ENCODE results near the gene TOX3.

The TOX3 gene

DNA sequence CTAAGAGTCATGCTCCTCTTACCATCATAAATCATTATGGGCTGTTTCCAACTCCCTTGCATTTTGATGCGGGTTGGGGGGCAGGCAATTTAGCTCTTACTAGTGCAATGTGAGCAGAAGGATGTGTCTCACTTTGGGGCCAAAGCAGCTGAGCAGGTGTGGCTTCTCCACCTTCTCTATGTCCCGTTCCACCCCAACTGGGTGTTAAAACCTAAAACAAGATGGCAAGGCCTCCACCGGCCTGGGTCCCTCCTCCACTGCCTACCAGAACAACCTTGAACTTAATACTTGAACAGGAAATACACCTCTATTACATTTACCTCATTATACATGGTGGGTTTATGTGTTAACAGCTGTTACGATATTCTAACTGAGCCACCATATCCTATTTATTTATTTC lies 52.8 kb downstream of the TOX3 start:
- DNase-seq (ENCODE audit: low spot score): no peak

DNA sequence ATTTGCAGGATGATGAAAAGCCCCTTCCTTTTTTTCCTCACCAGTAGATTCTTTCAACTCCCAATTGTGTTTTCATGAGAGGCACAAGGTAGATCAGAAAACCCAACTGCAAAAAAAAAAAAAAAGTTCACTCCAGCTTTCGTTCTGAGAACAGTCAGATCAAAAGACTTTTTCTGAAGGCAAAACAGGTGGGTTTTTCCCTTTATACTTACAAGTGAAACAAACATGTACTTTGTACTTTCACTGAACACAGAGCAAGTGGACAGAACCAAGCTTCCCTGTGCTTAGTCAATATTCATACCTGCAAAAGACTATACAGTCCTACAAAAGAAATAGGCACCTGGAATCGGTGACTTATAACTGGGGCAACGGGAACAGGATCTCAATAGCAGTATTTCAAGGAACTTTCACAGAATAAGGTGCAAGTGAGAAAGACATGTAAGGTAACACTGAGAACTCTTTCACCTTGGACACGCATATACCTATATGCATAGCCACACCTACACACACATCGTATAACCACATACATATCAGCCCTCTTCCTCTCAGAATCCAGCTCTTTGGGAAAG lies 54.1 kb downstream of the TOX3 start:
- no peak for DNase-seq (ENCODE audit: low spot score)

DNA sequence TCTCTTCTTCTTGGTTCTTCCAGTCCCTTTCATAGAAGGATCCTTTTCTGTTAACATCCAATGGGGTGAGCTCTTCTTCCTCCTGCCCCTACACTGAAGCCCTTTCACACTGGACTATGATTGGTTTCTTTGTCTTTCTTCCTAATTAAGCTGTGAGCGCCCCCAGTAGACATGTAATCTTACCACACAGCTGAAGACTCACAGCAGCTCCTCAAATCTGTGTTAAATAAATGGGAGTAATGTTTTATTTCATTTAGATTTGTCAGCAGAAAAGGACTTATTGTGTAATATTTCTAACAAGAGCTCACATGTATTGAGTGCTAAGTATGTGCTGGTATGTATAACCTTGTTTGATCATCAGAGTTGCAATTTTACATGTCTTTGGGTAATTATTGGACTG lies 55.7 kb downstream of the TOX3 start:
- no peak for DNase-seq (ENCODE audit: low spot score)

DNA sequence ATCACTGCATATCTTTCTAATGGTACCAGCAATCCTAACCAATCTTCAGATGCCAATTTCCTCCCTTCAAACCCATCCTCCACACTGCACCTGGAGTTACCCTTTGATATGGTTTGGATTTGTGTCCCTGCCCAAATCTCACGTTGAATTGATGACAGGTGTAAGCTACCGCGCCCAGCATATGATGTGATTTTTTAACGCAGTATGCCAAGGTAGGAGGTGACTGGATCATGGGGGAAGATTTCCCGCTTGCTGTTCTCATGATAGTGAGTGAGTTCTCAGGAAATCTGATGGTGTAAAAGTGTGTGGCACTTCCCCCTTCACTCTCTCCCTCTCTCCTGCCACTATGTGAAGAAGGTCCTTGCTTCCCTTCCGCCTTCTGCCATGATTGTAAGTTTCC lies 57.0 kb downstream of the TOX3 start:
- DNase-seq (ENCODE audit: low spot score): no peak

DNA sequence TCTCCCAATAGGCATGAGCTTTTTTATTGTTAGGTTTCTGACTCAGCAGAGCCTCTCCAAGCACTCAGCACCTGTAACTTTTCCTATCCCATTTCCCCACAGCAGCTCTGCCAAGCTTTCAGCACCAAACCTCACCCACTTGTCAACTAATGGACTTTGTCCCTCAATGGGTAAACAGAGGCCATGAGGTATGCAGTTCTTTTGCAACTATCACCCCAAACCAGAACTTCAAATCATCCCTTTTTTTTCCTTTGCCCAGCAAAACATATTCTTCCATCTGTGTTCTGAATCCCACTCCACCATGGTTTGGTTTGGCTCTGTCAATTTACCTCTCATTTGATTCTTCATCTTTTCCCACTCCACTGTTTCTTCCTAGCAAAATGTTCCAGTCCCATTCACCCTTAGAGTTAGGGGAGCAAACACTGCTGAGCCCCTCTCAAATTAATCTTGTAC lies 58.1 kb downstream of the TOX3 start:
- DNase-seq (ENCODE audit: low spot score): no peak

DNA sequence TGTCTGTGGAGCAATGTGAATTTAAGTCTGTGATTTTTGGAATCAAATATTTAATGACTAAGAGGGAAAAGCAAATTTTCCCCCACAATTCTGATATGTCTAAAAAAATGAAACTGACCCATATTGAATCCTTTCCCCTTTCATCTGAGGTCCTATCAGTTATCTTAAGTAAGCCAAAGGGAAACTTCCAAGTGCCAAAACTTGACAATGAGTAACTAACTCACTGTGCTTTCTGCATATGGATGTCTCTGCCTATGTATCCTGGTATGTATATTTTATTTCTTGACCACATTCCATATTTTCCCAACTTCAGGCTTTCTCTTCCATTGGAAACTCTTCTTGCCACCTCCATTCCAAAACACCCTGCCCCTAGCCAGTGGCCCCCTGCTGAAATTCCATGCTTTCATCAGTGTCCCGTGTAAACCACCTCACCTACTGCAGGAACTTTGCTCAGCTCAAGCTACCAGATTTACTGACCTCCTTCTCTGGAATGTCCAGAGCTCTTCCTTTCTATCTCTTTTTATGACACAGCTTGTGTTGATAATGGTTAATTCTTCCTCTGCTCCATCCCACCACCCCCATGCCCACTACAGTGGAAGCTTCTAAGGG lies 59.0 kb downstream of the TOX3 start:
- DNase-seq (ENCODE audit: low spot score): no peak

DNA sequence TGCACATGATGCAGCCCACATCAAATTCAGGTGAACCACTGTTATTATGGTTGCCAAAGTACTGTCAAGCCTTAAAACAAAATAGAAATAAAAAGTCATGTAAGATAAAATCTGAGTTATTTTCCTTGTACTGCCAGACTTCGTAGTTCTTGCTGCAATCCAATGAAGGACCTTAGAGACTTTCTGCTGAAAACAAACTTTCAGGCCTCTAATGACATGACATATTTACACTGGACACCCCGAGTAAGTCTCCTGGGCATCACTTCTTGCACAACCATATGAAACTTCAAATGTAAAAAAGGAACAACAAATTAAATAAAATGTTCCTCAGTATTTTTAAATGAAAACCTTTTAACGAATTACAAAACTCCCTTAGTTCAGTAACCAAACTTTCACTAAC lies 66.7 kb downstream of the TOX3 start:
- DNase-seq (ENCODE audit: low spot score): no peak

DNA sequence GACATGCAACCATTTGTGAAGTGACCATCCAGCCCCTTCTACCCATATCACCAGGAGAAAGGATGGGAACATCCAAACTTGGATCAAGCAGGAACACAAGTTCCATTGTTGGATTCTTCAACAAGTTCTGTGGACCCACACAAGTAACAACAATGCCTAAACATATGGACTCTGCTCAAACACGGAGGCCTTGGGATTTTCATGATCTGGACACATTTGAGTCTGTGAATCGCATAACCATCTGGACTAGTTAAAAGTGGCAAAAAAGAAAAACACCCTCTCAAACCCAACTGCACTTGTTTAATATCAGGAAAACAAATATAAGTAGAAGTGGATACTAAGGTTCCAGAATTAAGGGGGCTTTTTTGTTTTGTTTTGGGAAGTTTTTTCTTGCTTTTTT lies 70.8 kb downstream of the TOX3 start:
- no peak for DNase-seq (ENCODE audit: low spot score)

DNA sequence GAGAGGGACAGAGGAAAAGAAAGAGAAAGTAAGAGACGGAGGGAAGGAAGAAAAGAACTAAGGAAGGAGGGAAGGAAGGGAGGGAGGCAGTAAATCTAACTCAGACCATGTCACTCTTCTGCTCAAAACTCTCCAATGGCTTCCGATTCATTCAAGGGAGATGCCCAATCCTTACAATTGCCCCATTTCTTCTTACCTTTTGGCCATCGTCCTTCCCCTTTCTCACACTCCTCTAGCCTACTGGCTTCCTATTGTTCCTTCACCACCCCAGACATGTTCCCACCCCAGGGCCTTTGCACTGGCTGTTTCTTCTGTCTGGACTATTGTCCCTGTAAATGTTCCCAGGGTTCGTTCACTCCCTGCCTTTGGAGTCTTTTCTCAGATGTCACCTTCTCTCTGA lies 72.3 kb downstream of the TOX3 start:
- no peak for DNase-seq (ENCODE audit: low spot score)

DNA sequence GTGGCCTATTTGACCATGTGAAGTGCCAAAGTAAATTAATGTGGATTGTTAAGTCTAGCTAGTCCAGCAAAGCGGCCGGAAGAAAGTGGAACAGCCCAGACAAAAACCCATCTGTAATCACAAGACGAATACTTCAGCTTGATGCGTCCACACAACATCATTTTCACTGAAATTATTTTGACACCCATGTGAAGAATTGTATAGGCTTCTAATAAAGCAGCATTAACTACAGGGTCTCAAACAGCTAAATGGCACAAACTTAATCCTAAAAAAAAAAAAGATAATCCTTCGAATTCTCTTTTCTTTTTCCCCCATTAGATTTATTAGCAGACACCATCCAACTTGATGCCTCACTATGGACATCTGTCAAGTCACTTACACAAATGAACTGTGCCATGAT lies 73.8 kb downstream of the TOX3 start:
- no peak for DNase-seq (ENCODE audit: low spot score)

DNA sequence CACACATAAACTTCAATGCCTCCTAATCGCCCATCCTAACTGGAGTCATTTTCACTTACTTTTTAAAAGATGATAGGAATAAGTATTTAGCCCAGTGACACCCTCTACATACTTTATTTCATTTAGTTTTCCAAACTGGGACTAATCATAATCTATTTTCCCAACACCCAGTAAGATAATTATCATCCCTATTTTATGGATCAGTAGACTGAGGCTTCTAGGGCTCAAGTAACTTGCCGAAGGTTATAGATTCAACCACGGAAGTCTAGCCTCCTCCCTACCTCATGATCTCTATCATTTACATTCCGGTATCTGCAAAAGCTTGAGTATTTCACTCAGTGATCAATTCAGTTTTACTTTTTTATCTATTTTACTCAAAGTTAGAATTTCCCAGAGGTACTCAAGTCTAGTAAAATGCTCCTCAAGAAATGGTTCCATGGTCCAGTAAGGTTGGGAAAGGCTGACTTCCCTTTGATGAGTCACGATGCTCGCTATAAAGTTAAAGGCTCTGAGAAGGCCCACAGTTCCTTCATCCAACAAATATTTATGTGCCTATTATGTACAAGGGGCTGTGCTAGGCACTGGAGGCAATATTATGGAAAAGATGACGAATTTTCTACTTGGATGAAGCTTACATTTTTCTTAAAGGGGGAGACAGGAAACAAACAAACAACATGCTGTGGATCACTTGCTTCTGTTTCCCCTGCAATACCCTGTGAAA lies 75.1 kb downstream of the TOX3 start:
- no peak for DNase-seq (ENCODE audit: low spot score)

DNA sequence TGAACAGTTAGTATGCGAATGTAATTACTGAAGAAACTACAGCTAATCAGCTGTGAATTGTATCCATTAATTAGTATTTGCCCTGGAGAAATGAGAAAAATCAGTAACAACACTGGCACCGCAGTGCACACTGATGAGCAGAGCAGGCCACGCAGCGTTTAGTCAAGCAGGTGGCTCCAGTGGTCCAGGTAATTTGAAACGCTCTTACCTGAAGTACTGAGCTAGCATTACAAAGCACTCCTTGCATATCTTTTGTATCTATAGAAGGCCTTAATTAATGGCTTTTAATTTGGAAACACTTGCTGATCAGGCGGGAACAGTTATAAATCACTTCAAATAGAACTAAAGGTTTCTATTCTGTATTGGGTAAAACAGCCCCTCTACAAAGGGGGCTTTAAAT lies 76.4 kb downstream of the TOX3 start:
- DNase-seq (ENCODE audit: low spot score): no peak

DNA sequence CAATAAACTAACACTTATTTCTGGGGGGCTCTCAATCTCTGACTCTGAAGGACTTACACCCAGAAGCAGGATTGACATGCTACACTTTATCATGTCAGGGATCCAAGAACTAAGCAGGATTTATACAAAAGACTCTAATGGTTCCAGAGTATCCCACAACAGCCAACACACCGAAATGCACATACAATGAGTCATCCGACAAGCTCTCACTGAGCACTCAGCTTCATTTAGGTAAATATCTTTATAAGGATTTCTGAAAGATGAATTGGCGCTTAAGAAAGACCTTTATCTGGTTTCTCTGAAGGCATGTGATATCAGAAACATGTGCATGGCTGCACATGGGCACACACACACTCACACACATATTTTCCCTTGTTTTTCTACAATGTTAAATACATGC lies 77.2 kb downstream of the TOX3 start:
- DNase-seq (ENCODE audit: low spot score): no peak

DNA sequence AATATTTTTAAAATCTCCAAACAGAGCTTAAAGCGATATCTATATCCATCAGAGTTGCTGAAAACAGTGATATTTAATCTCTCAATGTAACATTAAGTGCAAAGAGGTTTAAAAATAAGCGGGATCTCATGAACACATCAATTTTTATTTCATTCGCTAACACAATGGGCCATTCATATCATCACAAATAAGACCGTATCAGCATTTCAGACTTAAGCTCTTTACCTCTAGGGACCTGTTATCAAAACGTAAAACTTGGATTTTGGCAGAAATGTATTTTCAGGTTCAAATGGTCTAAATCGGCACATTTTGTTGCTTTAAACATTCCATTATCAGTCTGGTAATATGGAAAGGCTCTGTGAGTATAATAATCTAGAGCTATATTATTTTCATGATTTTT lies 77.9 kb downstream of the TOX3 start:
- DNase-seq (ENCODE audit: low spot score): no peak

DNA sequence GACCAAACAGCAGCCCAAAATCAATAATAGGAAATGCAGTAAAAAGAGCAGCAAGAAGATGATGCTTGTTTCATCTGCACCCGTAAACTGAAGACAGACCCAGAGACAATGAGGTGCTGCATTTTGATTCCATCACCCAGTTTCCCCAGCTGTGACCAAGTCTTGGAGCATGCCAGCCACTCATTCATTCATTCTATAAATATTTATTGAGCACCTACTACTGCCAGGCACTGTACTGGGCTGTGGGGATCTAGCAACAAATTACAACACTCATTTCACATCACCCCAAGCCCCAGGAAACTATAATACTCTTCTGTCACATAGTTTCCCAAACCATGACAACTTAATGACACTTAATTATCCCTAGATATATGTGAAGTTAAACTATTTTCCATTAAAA lies 79.2 kb downstream of the TOX3 start:
- DNase-seq (ENCODE audit: low spot score): no peak

DNA sequence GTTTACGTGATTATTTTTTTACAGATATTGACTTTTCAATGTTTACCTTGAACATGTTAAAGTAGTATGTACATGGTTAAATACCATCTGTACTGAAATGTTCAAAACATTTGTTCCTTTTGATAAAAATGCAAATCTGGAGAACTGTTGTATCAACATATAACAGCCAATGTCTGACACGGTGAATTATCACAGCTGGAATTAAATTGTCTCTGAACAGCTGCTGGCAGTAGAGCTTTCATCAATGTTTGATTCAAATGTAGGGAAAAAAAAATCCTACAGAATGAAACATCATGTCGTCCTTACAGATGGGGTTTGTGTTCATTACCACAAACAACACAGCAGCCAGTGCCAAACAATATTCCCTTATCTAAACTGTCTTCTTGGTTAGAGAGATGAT lies 79.9 kb downstream of the TOX3 start:
- DNase-seq (ENCODE audit: low spot score): no peak

DNA sequence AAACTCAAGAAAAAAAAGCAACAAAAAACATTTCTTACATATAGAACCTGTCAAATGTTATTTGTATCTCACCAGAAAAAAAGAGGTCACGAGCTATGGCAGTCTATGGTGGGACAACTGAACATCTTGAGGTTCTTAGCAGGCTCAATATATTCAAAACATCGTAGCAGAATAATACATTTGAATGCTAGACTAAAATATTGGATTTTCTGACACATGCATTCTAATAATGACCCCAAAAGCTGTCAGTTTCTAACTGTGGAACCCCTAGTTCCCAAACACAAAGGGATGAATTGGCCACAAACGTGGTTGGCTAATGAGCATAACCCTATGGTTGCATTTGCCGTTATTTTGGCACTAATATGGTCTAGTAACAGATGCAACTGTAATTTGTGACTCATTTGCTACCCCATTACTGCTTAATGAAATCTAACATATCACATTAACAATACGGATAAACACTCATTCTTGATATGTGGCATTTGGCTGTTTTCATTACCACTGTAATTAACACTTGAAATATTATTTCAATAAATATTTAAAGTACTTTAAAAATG lies 81.2 kb downstream of the TOX3 start:
- no peak for DNase-seq (ENCODE audit: low spot score)

DNA sequence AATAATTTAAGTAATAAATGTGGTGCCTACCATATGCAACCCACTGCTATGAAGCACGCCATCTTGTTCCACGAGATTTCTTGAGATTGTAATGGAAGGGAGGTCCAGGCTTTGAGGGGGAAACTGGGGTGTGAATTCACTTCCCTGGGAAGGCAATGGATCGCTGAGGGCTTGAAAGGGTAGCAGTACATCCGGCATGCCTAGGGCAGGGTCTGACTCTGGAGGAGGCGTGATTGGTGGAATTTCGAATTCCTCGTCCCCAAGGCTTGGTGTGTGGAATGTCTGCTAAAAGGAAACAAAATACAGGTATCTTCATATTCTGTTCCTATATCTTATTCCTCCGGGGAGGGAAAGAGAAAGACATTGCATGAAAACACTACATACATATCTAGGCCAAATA lies 83.0 kb downstream of the TOX3 start:
- DNase-seq (ENCODE audit: low spot score): no peak

DNA sequence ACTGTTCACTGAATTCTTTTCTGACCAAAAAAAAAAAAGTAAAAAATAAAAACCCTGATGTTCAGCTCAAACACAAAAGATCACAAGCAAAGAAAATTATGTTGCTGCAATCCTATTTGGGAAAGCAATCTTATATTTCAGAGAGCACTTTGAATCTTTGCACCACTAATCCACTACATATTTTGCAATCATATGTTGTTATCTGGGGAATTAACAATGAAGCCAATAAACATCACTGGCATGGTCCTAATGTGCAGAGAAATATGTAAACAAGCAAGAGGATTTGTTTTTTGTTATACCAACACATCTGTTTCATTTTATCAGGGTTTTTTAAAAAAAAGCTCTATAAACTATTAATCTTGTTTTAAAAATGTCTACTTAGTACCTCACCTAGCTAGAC lies 84.1 kb downstream of the TOX3 start:
- no peak for DNase-seq (ENCODE audit: low spot score)

DNA sequence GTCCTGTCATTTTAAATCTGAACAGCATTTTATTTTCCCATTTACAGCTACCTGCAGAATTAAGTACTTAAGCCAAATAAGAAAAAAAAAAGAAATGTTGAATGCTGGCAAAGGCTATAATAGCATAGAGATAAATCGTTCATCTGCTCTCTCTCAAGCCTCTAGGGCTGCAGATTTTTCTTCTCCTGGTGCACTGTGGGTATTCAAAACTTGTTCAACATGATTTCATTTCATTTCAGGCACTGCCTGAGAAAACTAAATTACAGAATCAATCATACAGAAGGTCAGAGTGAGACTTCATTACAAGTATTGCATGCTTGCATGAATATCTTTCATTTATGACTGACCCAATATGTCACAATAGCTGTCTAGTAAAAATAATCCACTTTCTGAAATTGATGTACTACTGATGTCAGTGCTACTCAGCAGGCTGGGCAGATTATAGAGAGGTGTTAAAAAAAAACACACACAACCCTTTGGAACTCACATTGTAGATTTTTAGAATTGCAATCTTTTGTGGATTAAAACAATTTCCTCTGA lies 86.2 kb downstream of the TOX3 start:
- peak; percentile 43 for DNase-seq (ENCODE audit: low spot score)

DNA sequence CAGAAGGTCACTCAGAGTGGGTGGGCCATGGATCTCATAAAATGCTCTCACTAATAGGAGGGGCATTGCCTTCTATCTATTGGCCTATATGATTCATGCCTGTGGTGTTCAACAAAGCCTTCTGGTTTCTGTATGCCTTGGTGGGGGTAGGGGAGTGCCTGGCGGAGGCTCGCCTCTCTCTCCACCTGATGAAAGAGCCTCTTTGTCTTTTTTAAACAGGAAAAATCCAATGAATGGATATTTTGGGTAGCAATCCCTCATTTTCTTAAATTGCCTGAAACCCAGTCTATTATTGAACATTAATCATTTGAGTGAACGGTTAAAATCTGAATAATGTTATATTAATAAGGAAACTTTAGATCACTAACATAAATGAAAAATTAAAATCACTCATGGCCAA lies 90.6 kb downstream of the TOX3 start:
- DNase-seq (ENCODE audit: low spot score): no peak

DNA sequence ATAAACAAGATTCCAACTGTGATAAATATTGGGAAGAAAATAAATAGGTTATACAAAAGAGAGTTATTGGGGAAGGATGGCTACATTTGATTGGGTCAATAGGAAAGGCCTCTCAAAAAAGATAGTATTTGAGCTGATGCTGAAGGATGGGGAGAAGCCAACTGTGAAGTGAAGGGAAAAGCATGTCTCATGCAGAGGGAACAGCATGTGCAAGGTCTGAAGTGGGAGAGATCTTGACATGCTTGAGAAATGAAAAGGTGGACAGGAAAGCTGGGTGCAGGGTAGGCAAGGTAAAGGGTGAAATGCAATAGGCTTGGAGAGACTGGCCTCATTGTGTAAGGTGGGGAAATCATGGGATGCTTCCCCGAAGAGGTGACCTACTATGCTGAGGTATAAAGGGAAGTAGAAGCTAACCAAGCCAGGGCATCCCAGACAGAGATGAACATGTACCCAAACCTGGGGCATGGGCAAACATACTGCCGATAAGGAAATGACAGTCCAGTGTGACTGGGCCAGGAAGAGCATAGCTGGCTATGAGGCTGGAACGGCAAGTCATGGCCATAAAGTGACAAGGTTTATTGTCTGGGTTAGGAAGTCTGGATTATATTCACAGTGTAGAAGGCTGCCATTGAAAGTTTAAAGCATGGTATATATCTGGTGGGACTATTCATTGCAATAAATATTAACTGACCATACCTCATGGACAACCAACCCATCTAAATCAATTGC lies 91.2 kb downstream of the TOX3 start:
- no peak for DNase-seq (ENCODE audit: low spot score)

Data from SK-N-DZ (cell line).